Glutamatergic neuron (in vitro differentiated cells): Measurements from ENCODE around the gene PEX3. TPM values are rescaled to one million over a fixed set of nuclear protein-coding genes. Genes with fewer than 3 reads are reported as not detected.

ENCODE experiments used
- DNase-seq: peaks from one replicate; pipeline ENCODE4 v3.0.0; 2022
- H3K27ac Mint-ChIP-seq: one replicate; pipeline ENCODE4 v1.8.0; 2020; ENCODE audit warnings: mild to moderate bottlenecking, mixed read lengths, inconsistent platforms; ENCODE audit not compliant: unreplicated experiment
- H3K27me3 Mint-ChIP-seq: one replicate; pipeline ENCODE4 v1.8.0; 2020; ENCODE audit warnings: mild to moderate bottlenecking, moderate library complexity, mixed read lengths, inconsistent platforms; ENCODE audit not compliant: unreplicated experiment
- H3K36me3 Mint-ChIP-seq: one replicate; pipeline ENCODE4 v1.8.0; 2020; ENCODE audit warnings: mild to moderate bottlenecking, mixed read lengths, inconsistent platforms; ENCODE audit not compliant: unreplicated experiment
- H3K4me1 Mint-ChIP-seq: one replicate; pipeline ENCODE4 v1.8.0; 2020; ENCODE audit warnings: mild to moderate bottlenecking, low read depth, mixed read lengths, inconsistent platforms; ENCODE audit not compliant: unreplicated experiment
- H3K4me3 Mint-ChIP-seq: one replicate; pipeline ENCODE4 v1.8.0; 2020; ENCODE audit warnings: mild to moderate bottlenecking, mixed read lengths, inconsistent platforms; ENCODE audit not compliant: unreplicated experiment
- H3K9me3 Mint-ChIP-seq: one replicate; pipeline ENCODE4 v1.8.0; 2020; ENCODE audit warnings: mild to moderate bottlenecking, moderate library complexity, mixed read lengths, inconsistent platforms; ENCODE audit not compliant: unreplicated experiment
- CTCF ChIP-seq: fragments of 200-600 bp; sonication (generic); IDR thresholded peaks from one replicate; pipeline ENCODE4 v1.5.0; 2021; ENCODE audit not compliant: partially characterized antibody, unreplicated experiment
- total RNA-seq: library from RNA; stranded (reverse); fragmentation: NEBNext Ultra II Directional; extraction: Animal tissue kit (Norgen Biotek cat#: 25700); gene quantifications from one replicate; pipeline ENCODE4 v1.2.1, GENCODE V29; 2021; ENCODE audit not compliant: unreplicated experiment

Gene PEX3
- total RNA-seq, 1 donor from 2014 or later, result 12.0 TPM

GRCh38 chr6:143510991-143511891 lies 60.6 kb downstream of the PEX3 start, which contains the start of gene FUCA2:
FUCA2 (minus strand) TSS chr6:143511720; CDS start chr6:143511634, 86 bp downstream.
- no peak for TF ChIP-seq CTCF
- H3K9me3 Mint-ChIP-seq, result peaks cover 6% of the 10 kb centered on the region

GRCh38 chr6:143513410-143513809 lies 62.8 kb downstream of the PEX3 start:
- Mint-ChIP-seq H3K4me3 (no peak overlapping the region), H3K9me3 (peaks cover 6% of the 10 kb centered on the region), H3K27ac (no peak overlapping the region), H3K27me3 (no peaks in the 10 kb centered on the region), H3K36me3 (no peaks in the 10 kb centered on the region), H3K4me1 (no peaks in the 10 kb centered on the region)
- no peak for TF ChIP-seq CTCF
- no peak for DNase-seq

More at GRCh38 chr6:143510991-143511891, 60.6 kb downstream of the PEX3 start, which contains the start of gene FUCA2:
- Mint-ChIP-seq H3K4me3 (peak within 1 kb of the TSS; percentile 74), H3K4me1 (no peaks in the 10 kb centered on the region), H3K36me3 (no peaks in the 10 kb centered on the region), H3K27ac (peak within 1 kb of the TSS; percentile 76), H3K27me3 (no peaks in the 10 kb centered on the region)
- peak; percentile 82 for DNase-seq

GRCh38 chr6:143515061-143515760 lies 64.6 kb downstream of the PEX3 start:
- DNase-seq, result no peak
- Mint-ChIP-seq H3K9me3 (peaks cover 6% of the 10 kb centered on the region), H3K4me3 (no peak overlapping the region), H3K27me3 (no peaks in the 10 kb centered on the region), H3K36me3 (no peaks in the 10 kb centered on the region), H3K4me1 (no peaks in the 10 kb centered on the region), H3K27ac (no peak overlapping the region)
- TF ChIP-seq CTCF, result no peak

GRCh38 chr6:143515766-143516355 lies 65.3 kb downstream of the PEX3 start:
- H3K4me3 Mint-ChIP-seq, result no peak overlapping the region
- no peaks in the 10 kb centered on the region for H3K4me1 Mint-ChIP-seq
- no peak overlapping the region for H3K27ac Mint-ChIP-seq
- no peaks in the 10 kb centered on the region for H3K27me3 Mint-ChIP-seq
- peaks cover 6% of the 10 kb centered on the region for H3K9me3 Mint-ChIP-seq
- H3K36me3 Mint-ChIP-seq, result no peaks in the 10 kb centered on the region
- DNase-seq, result no peak
- TF ChIP-seq CTCF, result no peak
